IMR-90 (cell line): ENCODE data around the gene CTSF.

Source experiments
- BHLHE40 ChIP-seq: fragments of 150-350 bp; IDR thresholded peaks from 2 replicates; pipeline ENCODE4 v1.6.1; 2016; ENCODE audit warnings: mild to moderate bottlenecking, low read depth, low read length
- MAFK ChIP-seq: IDR thresholded peaks from 2 replicates; pipeline ENCODE4 v1.6.1; 2012; ENCODE audit warnings: low read depth, low read length, improper control_type of control experiment
- POLR2A ChIP-seq: IDR thresholded peaks from 2 replicates; pipeline ENCODE4 v1.6.1; 2012; ENCODE audit warnings: mild to moderate bottlenecking, low read depth, low read length
- RAD21 ChIP-seq: IDR thresholded peaks from 2 replicates; pipeline ENCODE4 v1.6.1; 2012; ENCODE audit warnings: low read length, improper control_type of control experiment
- RFX5 ChIP-seq: IDR thresholded peaks from 2 replicates; pipeline ENCODE4 v1.8.0; 2012; ENCODE audit warnings: low read depth, mild to moderate bottlenecking, low read length, moderate library complexity
- SMC3 ChIP-seq: fragments of 150-350 bp; IDR thresholded peaks from 2 replicates; pipeline ENCODE4 v1.6.1; 2016; ENCODE audit warnings: low read depth, mild to moderate bottlenecking, antibody characterized with exemption, low read length, moderate library complexity
- TF ChIP-seq, protein P1 (sequence below): conservative IDR thresholded peaks from 2 replicates; pipeline ENCODE4 v1.5.1; 2012; ENCODE audit warnings: mild to moderate bottlenecking, low read depth, low read length, improper control_type of control experiment
- TF ChIP-seq, protein P2 (sequence below): fragments of 150-350 bp; IDR thresholded peaks from 2 replicates; pipeline ENCODE4 v1.6.1; 2017; ENCODE audit warnings: mild to moderate bottlenecking, antibody characterized with exemption, low read length, low read depth

DNA sequence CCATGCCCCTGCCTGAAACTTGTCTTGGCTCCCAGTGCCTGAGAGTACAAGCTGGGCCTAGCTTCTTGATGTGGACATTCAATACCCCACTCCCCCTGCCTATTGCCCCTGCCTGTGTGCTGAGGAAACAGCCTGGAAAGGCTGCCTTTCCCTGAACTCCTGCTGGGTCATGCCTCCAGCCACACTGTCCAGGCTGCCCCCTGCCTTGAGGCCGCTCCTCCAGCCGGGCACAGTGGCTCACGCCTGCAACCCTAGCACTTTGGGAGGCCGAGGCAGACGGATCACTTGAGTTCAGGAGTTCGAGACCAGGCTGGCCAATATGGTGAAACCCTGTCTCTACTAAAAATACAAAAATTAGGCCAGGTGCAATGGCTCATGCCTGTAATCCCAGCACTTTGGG lies 34.7 kb upstream of the CTSF start:
- TF ChIP-seq MAFK (no peak), POLR2A (no peak), BHLHE40 (no peak), RAD21 (no peak), RFX5 (no peak), SMC3 (no peak)
- TF ChIP-seq, protein P1, sequence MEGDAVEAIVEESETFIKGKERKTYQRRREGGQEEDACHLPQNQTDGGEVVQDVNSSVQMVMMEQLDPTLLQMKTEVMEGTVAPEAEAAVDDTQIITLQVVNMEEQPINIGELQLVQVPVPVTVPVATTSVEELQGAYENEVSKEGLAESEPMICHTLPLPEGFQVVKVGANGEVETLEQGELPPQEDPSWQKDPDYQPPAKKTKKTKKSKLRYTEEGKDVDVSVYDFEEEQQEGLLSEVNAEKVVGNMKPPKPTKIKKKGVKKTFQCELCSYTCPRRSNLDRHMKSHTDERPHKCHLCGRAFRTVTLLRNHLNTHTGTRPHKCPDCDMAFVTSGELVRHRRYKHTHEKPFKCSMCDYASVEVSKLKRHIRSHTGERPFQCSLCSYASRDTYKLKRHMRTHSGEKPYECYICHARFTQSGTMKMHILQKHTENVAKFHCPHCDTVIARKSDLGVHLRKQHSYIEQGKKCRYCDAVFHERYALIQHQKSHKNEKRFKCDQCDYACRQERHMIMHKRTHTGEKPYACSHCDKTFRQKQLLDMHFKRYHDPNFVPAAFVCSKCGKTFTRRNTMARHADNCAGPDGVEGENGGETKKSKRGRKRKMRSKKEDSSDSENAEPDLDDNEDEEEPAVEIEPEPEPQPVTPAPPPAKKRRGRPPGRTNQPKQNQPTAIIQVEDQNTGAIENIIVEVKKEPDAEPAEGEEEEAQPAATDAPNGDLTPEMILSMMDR, result no peak
- TF ChIP-seq, protein P2, sequence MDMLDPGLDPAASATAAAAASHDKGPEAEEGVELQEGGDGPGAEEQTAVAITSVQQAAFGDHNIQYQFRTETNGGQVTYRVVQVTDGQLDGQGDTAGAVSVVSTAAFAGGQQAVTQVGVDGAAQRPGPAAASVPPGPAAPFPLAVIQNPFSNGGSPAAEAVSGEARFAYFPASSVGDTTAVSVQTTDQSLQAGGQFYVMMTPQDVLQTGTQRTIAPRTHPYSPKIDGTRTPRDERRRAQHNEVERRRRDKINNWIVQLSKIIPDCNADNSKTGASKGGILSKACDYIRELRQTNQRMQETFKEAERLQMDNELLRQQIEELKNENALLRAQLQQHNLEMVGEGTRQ, result no peak
